Ovary (tissue), 10 donors: ENCODE measurements around the gene XBP1. TPM values are rescaled to one million over a fixed set of nuclear protein-coding genes. Genes with fewer than 3 reads are reported as not detected.
"Not testable (repeated sequence)": the region's sequence is repeated elsewhere in the genome, so short reads cannot be mapped to it uniquely, and the experiment has no call there.

Experiments
- DNase-seq, 5 donors: peaks; one replicate each; pipeline ENCODE4 v3.0.0-alpha.2; 2019 to 2020
- H3K27ac ChIP-seq, 2 donors: fragments of 200-600 bp; one replicate each; pipeline versions ENCODE4 v1.5.1 to v1.8.0; 2019 to 2022
- H3K27me3 ChIP-seq: fragments of 200-600 bp; one replicate; pipeline ENCODE4 v1.8.0; 2022
- H3K36me3 ChIP-seq: fragments of 200-600 bp; sonication (generic); one replicate; pipeline ENCODE4 v1.5.1; 2019
- H3K4me1 ChIP-seq: one replicate; pipeline ENCODE4 v1.8.1; 2013; ENCODE audit warnings: mild to moderate bottlenecking, moderate library complexity; ENCODE audit not compliant: insufficient read depth
- H3K4me3 ChIP-seq: fragments of 200-600 bp; sonication (generic); one replicate; pipeline ENCODE4 v1.5.1; 2017
- H3K9me3 ChIP-seq, 2 donors: fragments of 200-600 bp in 1 of 2; sonication (generic) in 1 of 2; one replicate each; pipeline versions ENCODE4 v1.5.1 to v1.8.1; 2013 to 2019; ENCODE audit warnings: mild to moderate bottlenecking in 1 of 2, moderate library complexity in 1 of 2
- CTCF ChIP-seq, 3 donors: fragments of 450-650 bp in 2 of 3; fragments of 200-600 bp in 1 of 3; IDR thresholded peaks; one replicate each; pipeline versions ENCODE4 v1.5.1 to v1.8.0; 2016 to 2022; ENCODE audit warnings: antibody characterized with exemption in 3 of 3, mild to moderate bottlenecking in 1 of 3
- EP300 ChIP-seq: sonication (generic); formaldehyde crosslinking; IDR thresholded peaks from one replicate; pipeline ENCODE4 v1.6.1; 2017; ENCODE audit warnings: antibody characterized with exemption
- POLR2A ChIP-seq: fragments of 450-650 bp; IDR thresholded peaks from one replicate; pipeline ENCODE4 v1.6.1; 2017; ENCODE audit warnings: antibody characterized with exemption, mild to moderate bottlenecking, moderate library complexity
- WGBS, 3 donors: extraction: QIAGEN DNeasy Blood & Tissue Kit in 1 of 3; methylation state at CpG; one replicate each; pipeline versions ENCODE4 v1.1.5 to v1.1.7; 2013 to 2017; 5-methylcytosine and 5-hydroxymethylcytosine counted together
- intact Hi-C, 4 donors: fragments of 100-400 bp; cut with DNase I; formaldehyde crosslinking; loops; one replicate each; pipeline versions ENCODE4 v1.11.0 to v1.15.1; 2022 to 2023
- long read RNA-seq, 3 donors: library from polyadenylated mRNA in 2 of 3; unstranded in 2 of 3; transcript quantifications; one replicate each; pipeline ENCODE4 v2.0.0 and lab custom pipeline, GENCODE V29; 2021 to 2026
- polyA plus RNA-seq, 2 donors: library from polyadenylated mRNA; stranded (reverse); fragments of 200-250 nt in 1 of 2; fragments of 350-450 nt in 1 of 2; fragmentation: Illumina TruSeq in 1 of 2; extraction: RNeasy Lipid Tissue Mini Kit (QIAGEN cat#74804) in 1 of 2; gene quantifications; one replicate each; pipeline ENCODE4 v1.2.3, GENCODE V29; 2013 to 2014
- total RNA-seq, 7 donors: library from RNA; depleted of rRNA in 2 of 7; stranded (reverse); fragments of >200 nt in 2 of 7; fragmentation: NEBNext Ultra II Directional in 3 of 7; extraction: Animal tissue kit (Norgen Biotek cat#: 25700) in 3 of 7; gene quantifications; one replicate each; pipeline versions ENCODE4 v1.1.0 to v1.2.4, GENCODE V29; 2016 to 2023
- donor health status: DM: no; HTN: no; CAD: no; lungs with moderate emphysema.
- donor health status: DM: no; HTN: no; CAD: no.
- donor health status: Bipolar disorder and iron deficiency.
- donor health status: DM: yes; HTN: yes; CAD: no.
- donor health status: DM: no; HTN: no; CAD: no.
- donor health status: DM: yes; HTN: yes; CAD: no.

XBP1 gene
- 100 to 1,000 TPM; 115 to 229 (median 138) TPM for total RNA-seq
- 100 to 1,000 TPM in 1 of 2 donors, 10 to 100 TPM in 1; 53.1 to 154 TPM for polyA plus RNA-seq
- long read RNA-seq, donor 1, transcript XBP1-201 (5 exons, 1,850 nt), result major isoform, 96 of 119 reads
- long read RNA-seq, donor 1, partial matches to known transcripts, result 9 of 119 reads
- long read RNA-seq, donor 1, other reads (novel, unspliced or antisense), result 10 of 119 reads
- long read RNA-seq, donor 2, transcript XBP1-201 (5 exons, 1,850 nt), result major isoform, 65 of 68 reads
- long read RNA-seq, donor 2, partial matches to known transcripts, result 0 of 68 reads
- long read RNA-seq, donor 2, other reads (novel, unspliced or antisense), result 0 of 68 reads
- long read RNA-seq, donor 3, transcript XBP1-203 (5 exons, 1,824 nt), result minor isoform, 6 of 394 reads
- long read RNA-seq, donor 3, transcript XBP1-201 (5 exons, 1,850 nt), result major isoform, 363 of 394 reads
- long read RNA-seq, donor 3, partial matches to known transcripts, result 1 of 394 reads
- long read RNA-seq, donor 3, other reads (novel, unspliced or antisense), result 19 of 394 reads

- peak within 1 kb of the TSS; percentile 96 to 99 for H3K27ac ChIP-seq
These were observed at the start of gene XBP1 for GRCh38 chr22:28800308-28801041. XBP1 (minus strand) TSS chr22:28800569.

GRCh38 chr22:28846994-28847393 is 46.6 kb upstream of the XBP1 start:
- 91 to 98% (median 95%) methylated on average over 2 of the region's 2 CpGs for WGBS, 3 donors
- Histone ChIP-seq H3K27me3 (no peaks in the 10 kb centered on the region), H3K4me1 (no peaks in the 10 kb centered on the region), H3K9me3 (no peaks in the 10 kb centered on the region), H3K36me3 (no peaks in the 10 kb centered on the region), H3K27ac (no peak overlapping the region), H3K4me3 (no peak overlapping the region)
- intact Hi-C loops, result no loop called here
- DNase-seq, result no peak
- no peak for TF ChIP-seq POLR2A
- no peak for TF ChIP-seq CTCF (IDR thresholded peaks at IDR 0.05)
- no peak for TF ChIP-seq EP300

More at GRCh38 chr22:28800308-28801041, at the start of gene XBP1:
- Histone ChIP-seq H3K4me1 (peaks cover 7% of the 10 kb centered on the region), H3K4me3 (peak within 1 kb of the TSS; percentile 98), H3K27me3 (no peaks in the 10 kb centered on the region), H3K36me3 (no peaks in the 10 kb centered on the region), H3K9me3 (no peaks in the 10 kb centered on the region)
- peak; percentile 94 to 97 (median 95) for DNase-seq
- TF ChIP-seq EP300 (no peak), CTCF (IDR thresholded peaks at IDR 0.05) (peak in 2 of 3 donors; percentile 13 to 24), POLR2A (peak; percentile 100)
- 0% methylated on average over 56 to 78 of the region's 78 CpGs for WGBS, 3 donors
- intact Hi-C loops, result no loop called here

GRCh38 chr22:28844277-28844676 is 43.9 kb upstream of the XBP1 start:
- H3K27me3 ChIP-seq, H3K4me3 ChIP-seq, DNase-seq, H3K36me3 ChIP-seq, H3K9me3 ChIP-seq, H3K4me1 ChIP-seq, intact Hi-C loops, H3K27ac ChIP-seq: not testable (repeated sequence)
- WGBS, 3 donors, result 88 to 91% (median 90%) methylated on average over 2 of the region's 2 CpGs

- no peak for DNase-seq
- intact Hi-C loops, result no loop called here
- WGBS, 3 donors, result 72 to 83% (median 82%) methylated on average over 2 of the region's 2 CpGs
- no peaks in the 10 kb centered on the region for H3K9me3 ChIP-seq
- H3K4me1 ChIP-seq, result no peaks in the 10 kb centered on the region
- H3K36me3 ChIP-seq, result no peaks in the 10 kb centered on the region
- no peaks in the 10 kb centered on the region for H3K27me3 ChIP-seq
- H3K27ac ChIP-seq, result no peak overlapping the region
- TF ChIP-seq POLR2A (no peak), EP300 (no peak), CTCF (IDR thresholded peaks at IDR 0.05) (no peak)
- H3K4me3 ChIP-seq, result no peak overlapping the region
These were observed 43.3 kb upstream of the XBP1 start for GRCh38 chr22:28843633-28844032.
